Measurements from ENCODE around the gene GABRG3. TPM values are rescaled to one million over a fixed set of nuclear protein-coding genes. Genes with fewer than 3 reads are reported as not detected.

Gene GABRG3
- polyA plus RNA-seq, 2 of the 4 experiments (the other 2 are of a cell fraction), result 0.08 to 0.18 TPM

- TF ChIP-seq USF2 (IDR thresholded peaks at IDR 0.05), result no peak
- no peak for TF ChIP-seq JUN (IDR thresholded peaks at IDR 0.05)
- TF ChIP-seq EHF (CRISPR knock-in tag; IDR thresholded peaks at IDR 0.05), result no peak
These were observed 283.1 kb downstream of the GABRG3 start (continued) for GRCh38 chr15:27254055-27254454.

GRCh38 chr15:27254801-27255200 is 283.8 kb downstream of the GABRG3 start:
- DNase-seq (ENCODE audit: low read depth in 1 of 2, low spot score in 1 of 2) (no peak), ATAC-seq (no peak; a peak in 1 of 6 replicates), FAIRE-seq (no peak)
- POLR2A ChIA-PET, result no interaction called here
- CTCF ChIA-PET, result no interaction called here
- Histone ChIP-seq H3K27ac (no peak overlapping the region), H3K4me2 (no peak overlapping the region), H3K9me3 (no peaks in the 10 kb centered on the region), H3K4me3 (no peak overlapping the region), H3K4me1 (no peaks in the 10 kb centered on the region)
- no peak for TF ChIP-seq RARB (CRISPR knock-in tag; IDR thresholded peaks at IDR 0.05)
- TF ChIP-seq E2F6 (IDR thresholded peaks at IDR 0.05; ENCODE audit: borderline replicate concordance, low read depth), result no peak
- TF ChIP-seq EP300 (IDR thresholded peaks at IDR 0.05), result no peak
- no peak for TF ChIP-seq RFX5 (IDR thresholded peaks at IDR 0.05)
- TF ChIP-seq GATA3 (IDR thresholded peaks at IDR 0.05; ENCODE audit: borderline replicate concordance), result no peak
- TF ChIP-seq HES2 (IDR thresholded peaks at IDR 0.05), result no peak
- no peak for TF ChIP-seq RCOR1 (IDR thresholded peaks at IDR 0.05; ENCODE audit: low read depth, low read length)
- 33% methylated on average over 3 of the region's 3 CpGs for WGBS (ENCODE audit: missing lambda C conversion rate)

GRCh38 chr15:27256446-27256845 is 285.5 kb downstream of the GABRG3 start:
- H3K4me3 ChIP-seq, result no peak overlapping the region
- TF ChIP-seq FOSB (CRISPR knock-in tag; IDR thresholded peaks at IDR 0.05) (no peak), MYC (IDR thresholded peaks at IDR 0.05; ENCODE audit: borderline replicate concordance, low read length) (no peak), CBX2 (IDR thresholded peaks at IDR 0.05; ENCODE audit: borderline replicate concordance, low read depth) (no peak), CTCF (IDR thresholded peaks at IDR 0.05) (no peak), BCL3 (IDR thresholded peaks at IDR 0.05) (no peak), NFE2L2 (conservative IDR thresholded peaks at IDR 0.05; ENCODE audit: low read length) (no peak), SREBF2 (IDR thresholded peaks at IDR 0.05) (no peak), EHMT2 (IDR thresholded peaks at IDR 0.05; ENCODE audit: low read depth) (no peak), SMC3 (IDR thresholded peaks at IDR 0.05) (no peak), KDM5A (IDR thresholded peaks at IDR 0.05) (no peak), HOXB13 (CRISPR knock-in tag; IDR thresholded peaks at IDR 0.05; ENCODE audit: low read depth) (no peak)
- ATAC-seq (no peak), FAIRE-seq (no peak), DNase-seq (ENCODE audit: low read depth in 1 of 2, low spot score in 1 of 2) (no peak)
- no peaks in the 10 kb centered on the region for H3K9me3 ChIP-seq
- ChIA-PET CTCF (no interaction called here), POLR2A (no interaction called here)
- H3K4me2 ChIP-seq, result no peak overlapping the region
- WGBS (ENCODE audit: missing lambda C conversion rate), result 18% methylated on average over 5 of the region's 5 CpGs
- H3K27ac ChIP-seq, result no peak overlapping the region
- no peaks in the 10 kb centered on the region for H3K4me1 ChIP-seq
